ENCODE data around the gene ABI3BP.

ABI3BP gene

DNA sequence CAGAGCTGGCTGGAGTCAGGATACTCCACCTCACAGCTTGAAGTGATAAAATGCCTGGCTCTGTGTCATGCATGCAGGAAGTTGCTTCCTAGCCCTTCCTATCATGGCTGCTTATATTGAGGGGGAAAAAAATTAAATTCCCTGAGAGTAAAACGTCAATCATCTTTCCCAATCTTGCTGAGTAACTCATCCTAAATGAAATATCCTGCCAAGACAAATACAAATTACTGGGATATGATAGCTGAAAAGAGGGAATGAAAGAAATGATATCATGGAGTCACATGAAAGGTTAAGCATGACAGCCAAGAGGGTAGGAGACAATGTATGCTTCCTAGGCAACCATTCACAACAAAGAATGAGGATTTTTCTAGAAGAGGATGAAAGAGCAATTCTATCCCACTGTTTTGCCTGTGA lies 110.6 kb downstream of the ABI3BP start:
- DNase-seq = peak; percentile 84

GRCh38 chr3:100880845-100881244 lies 112.4 kb downstream of the ABI3BP start:
- DNase-seq = peak; percentile 36

- peak; percentile 49 for DNase-seq
Observed at GRCh38 chr3:100880072-100880471, 113.1 kb downstream of the ABI3BP start.

- no peak for DNase-seq
Observed at GRCh38 chr3:100879195-100879810, 113.9 kb downstream of the ABI3BP start.

- DNase-seq = no peak
Observed at GRCh38 chr3:100877286-100877685, 115.9 kb downstream of the ABI3BP start.

DNA sequence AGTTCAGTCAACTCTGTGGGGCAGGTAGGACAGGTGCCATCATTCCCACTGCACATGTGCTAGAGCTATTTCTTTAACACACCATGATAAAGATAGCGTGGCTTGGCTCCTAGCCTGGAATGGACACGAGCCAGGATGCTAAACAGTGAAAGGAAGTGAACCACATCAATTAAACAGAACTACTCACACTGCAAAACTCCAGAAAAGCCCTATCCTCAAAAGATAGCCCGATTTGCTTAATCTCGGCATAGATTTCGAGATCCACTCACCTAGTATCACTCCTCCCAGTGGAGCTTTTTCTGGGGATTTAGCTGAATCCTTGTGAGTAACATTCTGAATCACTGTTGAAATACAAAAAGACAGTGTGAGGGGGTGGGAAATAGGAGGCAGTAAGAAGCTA lies 118.0 kb downstream of the ABI3BP start:
- DNase-seq = peak; percentile 82

DNA sequence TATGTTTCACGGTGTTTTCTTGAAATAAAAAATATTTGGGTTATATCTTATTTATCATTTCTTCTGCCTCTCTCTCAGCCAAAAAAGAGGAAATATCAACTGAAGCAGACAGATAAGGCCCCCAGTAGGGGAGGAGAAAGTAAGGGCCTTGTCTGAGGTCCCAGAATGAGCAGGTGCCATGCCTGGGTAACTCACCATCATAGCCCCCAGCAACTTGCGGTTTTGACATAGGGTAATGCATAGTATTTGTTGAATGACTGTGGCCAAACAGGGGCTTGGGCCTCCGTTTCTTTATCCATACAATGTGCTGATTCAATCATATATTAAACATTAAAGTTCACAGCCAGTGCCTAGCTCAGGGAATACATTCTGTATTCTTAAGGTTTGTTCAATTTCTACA lies 119.6 kb downstream of the ABI3BP start:
- no peak for DNase-seq

GRCh38 chr3:100871306-100871705 lies 121.9 kb downstream of the ABI3BP start:
- DNase-seq = no peak

GRCh38 chr3:100869787-100870186 lies 123.4 kb downstream of the ABI3BP start:
- DNase-seq = peak; percentile 86

DNA sequence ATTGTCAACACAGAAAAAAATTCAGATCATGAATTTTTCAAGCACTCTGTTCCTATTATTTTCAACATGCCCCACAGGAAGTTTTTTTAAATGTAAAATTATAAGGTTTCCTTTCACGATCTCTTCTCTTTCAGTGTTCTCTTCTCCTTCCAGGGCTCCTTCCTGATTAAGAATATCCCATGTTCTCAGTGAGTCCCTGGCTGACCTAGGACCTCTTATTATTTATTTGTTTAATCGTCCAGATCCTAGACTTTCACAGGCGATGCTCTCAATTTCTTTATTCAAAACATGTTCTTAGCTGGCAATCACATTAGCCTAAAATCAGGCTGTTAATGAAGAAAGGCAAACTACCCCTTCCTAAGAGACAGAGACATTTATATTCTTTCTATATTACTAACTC lies 124.3 kb downstream of the ABI3BP start:
- no peak for DNase-seq

GRCh38 chr3:100868096-100868495 lies 125.1 kb downstream of the ABI3BP start:
- no peak for DNase-seq

DNA sequence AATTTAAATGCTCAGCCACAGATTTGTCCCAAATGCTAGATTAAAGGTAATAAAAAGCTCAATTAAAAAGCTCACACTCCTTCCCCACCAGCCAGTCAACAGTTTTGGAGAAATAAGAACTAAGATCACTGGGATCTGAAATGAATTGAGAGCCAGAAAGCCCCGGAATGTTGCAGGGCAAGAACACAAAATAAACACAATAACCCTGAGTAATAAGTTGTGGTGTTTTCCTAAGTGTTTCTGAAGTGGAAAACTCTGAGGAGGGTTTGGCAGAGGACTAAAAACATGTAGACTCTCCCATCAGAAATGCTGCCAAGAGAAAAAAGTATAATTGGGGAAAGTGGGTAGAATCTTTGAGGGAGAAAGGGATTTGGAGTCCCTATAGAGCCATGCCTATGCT lies 127.8 kb downstream of the ABI3BP start:
- no peak for DNase-seq

- no peak for DNase-seq
Observed at GRCh38 chr3:100864471-100865250, 128.6 kb downstream of the ABI3BP start.

DNA sequence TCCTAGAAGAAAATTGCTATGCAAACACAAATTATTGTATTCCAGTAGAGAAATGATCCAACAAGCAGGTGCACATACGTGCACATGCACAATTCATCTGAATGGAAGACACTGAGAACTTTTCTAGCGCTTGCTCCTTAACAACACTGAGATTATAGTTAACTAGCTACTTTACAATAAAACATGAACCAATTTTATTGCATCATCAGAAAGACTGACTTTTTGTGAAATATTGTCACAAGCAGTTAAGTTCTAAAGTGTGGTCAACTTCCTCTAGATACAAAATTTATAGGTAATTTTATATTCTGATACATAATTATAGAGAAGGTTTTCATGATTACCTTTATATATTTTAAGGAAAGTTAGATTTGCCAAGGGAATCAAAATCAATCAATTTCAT lies 135.4 kb downstream of the ABI3BP start:
- no peak for DNase-seq

DNA sequence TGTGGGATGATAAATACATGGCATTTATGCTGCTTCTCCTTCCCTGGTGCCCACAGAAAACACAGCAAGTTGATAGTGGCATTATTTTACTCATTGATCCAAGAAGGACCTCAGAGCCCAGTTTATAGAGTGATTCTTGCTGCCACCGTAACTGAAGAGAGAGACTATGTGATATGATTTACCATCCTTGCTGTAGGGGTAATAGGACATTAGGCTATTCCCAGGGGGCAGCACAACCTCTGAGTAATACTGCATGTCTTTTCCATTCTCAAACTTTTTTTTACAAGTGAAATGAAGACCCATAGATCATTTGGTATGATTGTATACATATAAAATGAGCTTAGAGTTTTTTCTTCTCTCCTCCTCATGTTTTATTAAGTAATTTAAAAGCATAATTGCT lies 136.4 kb downstream of the ABI3BP start:
- DNase-seq = no peak

DNA sequence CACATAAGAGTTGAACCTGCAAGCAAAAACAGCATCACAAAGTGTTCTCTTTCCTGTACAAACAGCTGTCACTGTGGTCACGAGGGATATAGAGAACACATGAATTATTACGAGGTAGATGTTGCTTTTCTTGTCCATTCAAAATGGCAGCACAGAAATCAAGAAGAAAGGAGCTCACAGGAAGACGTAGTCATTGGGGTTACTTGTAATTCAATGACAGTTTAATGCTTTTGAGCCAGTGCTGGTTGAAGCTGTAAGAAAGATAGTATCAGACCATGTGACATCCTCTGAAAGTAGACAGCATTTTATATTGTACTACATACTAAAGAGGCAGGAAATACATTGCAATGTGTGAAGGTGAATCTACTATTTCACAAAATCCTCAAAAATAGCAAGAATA lies 140.4 kb downstream of the ABI3BP start:
- no peak for DNase-seq

DNA sequence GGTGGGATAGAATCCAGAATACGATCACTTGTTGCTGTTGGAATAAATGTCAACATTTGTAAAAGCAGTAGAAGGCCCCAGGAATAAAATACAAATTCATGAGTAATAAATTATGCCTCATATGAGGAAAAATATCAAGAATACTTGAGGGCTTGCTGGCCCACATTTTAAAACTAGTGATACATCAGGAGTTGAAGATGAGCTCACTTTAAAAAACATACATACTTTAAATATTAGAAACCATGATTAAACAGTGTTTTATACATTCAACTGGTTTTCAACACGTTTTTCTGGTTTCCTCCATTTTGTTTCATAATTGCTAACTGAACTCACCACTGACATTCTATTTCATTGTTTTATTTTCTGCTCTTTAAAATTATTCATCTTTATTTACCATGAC lies 142.5 kb downstream of the ABI3BP start:
- peak; percentile 51 for DNase-seq

- DNase-seq = peak; percentile 29
Observed at GRCh38 chr3:100850156-100850555, 143.1 kb downstream of the ABI3BP start.

- no peak for DNase-seq
Observed at GRCh38 chr3:100844063-100844936, 148.9 kb downstream of the ABI3BP start.

DNA sequence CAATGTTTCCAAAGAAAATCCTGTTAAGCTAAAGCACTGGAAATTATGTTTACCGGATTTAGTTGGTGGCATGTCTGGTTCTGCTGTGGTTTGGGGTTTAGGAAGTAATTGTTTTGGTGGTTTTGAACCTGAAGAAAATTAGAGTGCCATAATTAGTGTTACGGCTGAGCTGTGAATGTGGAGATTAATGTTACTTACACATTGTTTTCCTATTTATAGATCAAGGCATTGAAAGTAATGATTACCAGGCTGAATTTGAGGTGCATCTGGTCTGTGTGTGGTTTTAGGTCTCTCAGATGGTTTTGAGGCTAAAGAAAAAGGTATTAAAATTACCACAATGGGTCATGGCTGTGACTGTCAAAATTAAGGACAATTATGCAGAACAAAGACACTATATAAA lies 155.1 kb downstream of the ABI3BP start:
- no peak for DNase-seq

GRCh38 chr3:100836661-100837060 lies 156.6 kb downstream of the ABI3BP start:
- peak; percentile 55 for DNase-seq

DNA sequence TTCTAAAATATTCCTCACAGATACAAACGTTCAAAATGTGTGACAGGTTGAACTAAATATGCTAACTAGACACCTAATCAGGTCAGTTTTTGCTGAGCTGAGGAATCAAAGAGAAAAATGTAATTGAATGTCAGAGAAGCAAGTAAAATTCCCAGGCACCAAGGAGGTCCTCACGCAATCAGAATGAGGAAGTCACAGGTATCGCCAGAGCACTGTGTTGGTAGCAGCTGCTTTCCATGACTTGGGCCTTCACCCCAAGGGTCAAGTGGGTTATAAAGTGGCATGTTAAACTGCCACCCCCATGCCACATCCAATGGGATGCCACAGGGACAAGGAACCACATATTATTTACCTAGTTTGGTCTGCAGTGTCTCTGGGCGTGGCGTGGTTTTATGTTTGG lies 158.9 kb downstream of the ABI3BP start:
- DNase-seq = no peak

DNA sequence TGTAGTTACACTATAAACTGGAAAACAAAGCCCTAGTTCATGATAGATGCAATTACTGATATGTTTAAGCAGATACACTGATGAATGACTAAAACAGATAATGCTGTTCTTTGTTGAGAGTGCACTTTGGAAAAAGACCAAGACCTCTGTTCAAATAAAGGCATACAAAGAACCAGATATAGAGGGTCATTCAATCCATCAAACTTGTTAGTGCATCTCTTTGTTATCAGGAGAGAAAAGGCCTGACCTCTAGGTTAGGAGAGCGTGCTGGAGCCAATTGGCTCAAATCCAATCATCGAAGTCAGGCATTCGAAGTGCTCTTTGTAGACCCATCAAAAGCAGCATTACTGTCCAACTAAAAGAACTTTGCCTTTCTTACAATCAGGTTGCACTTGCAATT lies 159.7 kb downstream of the ABI3BP start:
- DNase-seq = no peak

DNA sequence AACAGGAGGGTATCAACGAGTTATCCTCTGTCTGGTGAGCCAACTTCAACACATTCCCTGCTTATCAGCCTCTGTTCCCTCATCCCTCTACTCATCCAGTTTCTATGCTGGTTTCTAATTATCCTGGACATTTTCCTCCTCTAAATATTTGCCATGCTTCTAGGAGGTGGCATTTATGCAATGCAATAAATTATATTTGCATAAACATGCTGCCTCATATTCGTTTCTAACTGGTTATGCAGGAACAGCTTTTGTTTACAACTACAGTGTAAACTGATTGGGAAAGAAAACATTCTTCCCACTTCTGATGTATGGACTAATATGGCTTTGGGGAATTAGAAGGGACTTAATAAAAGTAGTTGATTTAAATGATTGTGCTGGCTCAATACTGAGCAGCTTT lies 161.6 kb downstream of the ABI3BP start:
- no peak for DNase-seq

All from fibroblast of skin of right biceps (primary cell).